ENCODE data around the gene LDB2. TPM values are rescaled to one million over a fixed set of nuclear protein-coding genes. Genes with fewer than 3 reads are reported as not detected.

LDB2 gene
- total RNA-seq, 4 donors from 2014 or later, result 48.8 to 298 (median 152) TPM

GRCh38 chr4:16544869-16545268, 353.6 kb downstream of the LDB2 start:
- Histone ChIP-seq H3K27ac (peak overlapping the region; percentile 44 to 70), H3K4me3 (no peak overlapping the region), H3K36me3 (no peaks in the 10 kb centered on the region), H3K9me3 (no peaks in the 10 kb centered on the region), H3K4me1 (no peaks in the 10 kb centered on the region), H3K27me3 (no peaks in the 10 kb centered on the region)
- TF ChIP-seq POLR2A (IDR thresholded peaks at IDR 0.05), result no peak
- no peak for DNase-seq
- intact Hi-C loops (cut with DNase I; ENCODE audit: low total_unique reads), result no loop called here

- intact Hi-C loops (cut with DNase I; ENCODE audit: low total_unique reads), result no loop called here
- peaks cover 0 to 4% of the 10 kb centered on the region in 2 donors for H3K4me1 ChIP-seq
- no peaks in the 10 kb centered on the region for H3K27me3 ChIP-seq
- peak overlapping the region; percentile 44 to 70 for H3K27ac ChIP-seq
- no peaks in the 10 kb centered on the region for H3K9me3 ChIP-seq
- DNase-seq, result peak; percentile 86 to 91
- no peaks in the 10 kb centered on the region for H3K36me3 ChIP-seq
- TF ChIP-seq CTCF (IDR thresholded peaks at IDR 0.05), result peak in 1 of 4 experiments; percentile 12
- TF ChIP-seq POLR2A (IDR thresholded peaks at IDR 0.05), result no peak
- no peak overlapping the region for H3K4me3 ChIP-seq
Measured at GRCh38 chr4:16544251-16544721, 354.2 kb downstream of the LDB2 start.

GRCh38 chr4:16537926-16538325, 360.5 kb downstream of the LDB2 start:
- Histone ChIP-seq H3K9me3 (no peaks in the 10 kb centered on the region), H3K36me3 (no peaks in the 10 kb centered on the region), H3K27me3 (no peaks in the 10 kb centered on the region), H3K27ac (peak overlapping the region; percentile 56 to 62), H3K4me1 (peaks cover 1 to 8% of the 10 kb centered on the region in 2 donors), H3K4me3 (no peak overlapping the region)
- intact Hi-C loops (cut with DNase I; ENCODE audit: low total_unique reads), result no loop called here
- TF ChIP-seq POLR2A (IDR thresholded peaks at IDR 0.05) (no peak), CTCF (IDR thresholded peaks at IDR 0.05) (no peak)
- no peak for DNase-seq

GRCh38 chr4:16532240-16532970, 366.0 kb downstream of the LDB2 start:
- Histone ChIP-seq H3K4me3 (no peak overlapping the region), H3K27ac (peak overlapping the region; percentile 68 to 74), H3K9me3 (no peaks in the 10 kb centered on the region), H3K27me3 (no peaks in the 10 kb centered on the region), H3K36me3 (no peaks in the 10 kb centered on the region), H3K4me1 (peaks cover 0 to 13% of the 10 kb centered on the region in 2 donors)
- intact Hi-C loops (cut with DNase I; ENCODE audit: low total_unique reads), result no loop called here
- DNase-seq, result peak; percentile 48 to 65
- TF ChIP-seq POLR2A (IDR thresholded peaks at IDR 0.05), result no peak
- TF ChIP-seq CTCF (IDR thresholded peaks at IDR 0.05), result no peak

GRCh38 chr4:16530688-16531635, 367.5 kb downstream of the LDB2 start:
- H3K4me1 ChIP-seq, result peaks cover 0 to 13% of the 10 kb centered on the region in 2 donors
- no peaks in the 10 kb centered on the region for H3K36me3 ChIP-seq
- no peaks in the 10 kb centered on the region for H3K9me3 ChIP-seq
- DNase-seq, result no peak
- H3K27me3 ChIP-seq, result no peaks in the 10 kb centered on the region
- intact Hi-C loops (cut with DNase I; ENCODE audit: low total_unique reads), result no loop called here
- TF ChIP-seq CTCF (IDR thresholded peaks at IDR 0.05) (no peak), POLR2A (IDR thresholded peaks at IDR 0.05) (no peak)
- H3K27ac ChIP-seq, result peak overlapping the region; percentile 68 to 74
- no peak overlapping the region for H3K4me3 ChIP-seq

Data from uterus (tissue), 4 donors.